H9 (cell line): ENCODE data around the gene MINPP1. TPM values are rescaled to one million over a fixed set of nuclear protein-coding genes. Genes with fewer than 3 reads are reported as not detected.
"Not testable (repeated sequence)": the region's sequence is repeated elsewhere in the genome, so short reads cannot be mapped to it uniquely, and the experiment has no call there.

ENCODE experiments used
- DNase-seq: peaks from one replicate; pipeline ENCODE4 v3.0.0-alpha.2; 2017
- H2AFZ ChIP-seq: one replicate; pipeline ENCODE4 v1.6.1; 2013; ENCODE audit warnings: mild to moderate bottlenecking, low read length, control low read depth, moderate library complexity
- H2AK5ac ChIP-seq: 2 replicates; pipeline ENCODE4 v1.6.1; 2013; ENCODE audit warnings: low read length, control low read depth, mixed read lengths; ENCODE audit not compliant: insufficient read length
- H2BK120ac ChIP-seq: one replicate; pipeline ENCODE4 v1.6.1; 2013; ENCODE audit warnings: low read depth, mild to moderate bottlenecking, low read length, control low read depth, inconsistent platforms; ENCODE audit not compliant: poor library complexity, severe bottlenecking
- H2BK12ac ChIP-seq: 2 replicates; pipeline ENCODE4 v1.6.1; 2013; ENCODE audit warnings: low read length, control low read depth, mixed read lengths, low read depth; ENCODE audit not compliant: insufficient read length
- H2BK15ac ChIP-seq: 2 replicates; pipeline ENCODE4 v1.6.1; 2013; ENCODE audit warnings: low read depth, low read length, control low read depth
- H2BK20ac ChIP-seq: one replicate; pipeline ENCODE4 v1.6.1; 2013; ENCODE audit warnings: low read depth, mild to moderate bottlenecking, low read length, control low read depth, inconsistent platforms; ENCODE audit not compliant: poor library complexity, severe bottlenecking
- H2BK5ac ChIP-seq: 2 replicates; pipeline ENCODE4 v1.6.1; 2013; ENCODE audit warnings: low read length, control low read depth, mixed read lengths; ENCODE audit not compliant: insufficient read length
- H3K14ac ChIP-seq: 2 replicates; pipeline ENCODE4 v1.6.1; 2013; ENCODE audit warnings: low read length, control low read depth; ENCODE audit not compliant: insufficient read depth
- H3K18ac ChIP-seq: 2 replicates; pipeline ENCODE4 v1.6.1; 2013; ENCODE audit warnings: low read depth, mild to moderate bottlenecking, mixed read lengths, low read length, control low read depth; ENCODE audit not compliant: insufficient read length
- H3K23ac ChIP-seq: 2 replicates; pipeline ENCODE4 v1.6.1; 2013; ENCODE audit warnings: low read length, control low read depth, mixed read lengths, low read depth; ENCODE audit not compliant: insufficient read length
- H3K23me2 ChIP-seq: 2 replicates; pipeline ENCODE4 v1.6.1; 2013; ENCODE audit warnings: low read depth, mild to moderate bottlenecking, mixed read lengths, low read length, control low read depth; ENCODE audit not compliant: insufficient read length, poor library complexity, severe bottlenecking
- H3K27ac ChIP-seq: 2 replicates; pipeline ENCODE4 v1.5.1; 2013; ENCODE audit warnings: low read length, control low read depth, mixed read lengths, low read depth; ENCODE audit not compliant: insufficient read length
- H3K27me3 ChIP-seq: 2 replicates; pipeline ENCODE4 v1.6.1; 2013; ENCODE audit warnings: low read length, control low read depth, inconsistent platforms; ENCODE audit not compliant: insufficient read depth
- H3K4ac ChIP-seq: 2 replicates; pipeline ENCODE4 v1.6.1; 2013; ENCODE audit warnings: low read depth, mild to moderate bottlenecking, control low read depth, inconsistent platforms, low read length, moderate library complexity
- H3K4me1 ChIP-seq: 2 replicates; pipeline ENCODE4 v1.6.1; 2013; ENCODE audit warnings: low read length, control low read depth, inconsistent platforms; ENCODE audit not compliant: insufficient read depth
- H3K4me2 ChIP-seq: 2 replicates; pipeline ENCODE4 v1.6.1; 2013; ENCODE audit warnings: low read length, control low read depth, mixed read lengths; ENCODE audit not compliant: insufficient read length, insufficient read depth
- H3K56ac ChIP-seq: 2 replicates; pipeline ENCODE4 v1.6.1; 2013; ENCODE audit warnings: low read depth, mild to moderate bottlenecking, mixed read lengths, low read length, control low read depth; ENCODE audit not compliant: insufficient read length
- H3K79me1 ChIP-seq: 2 replicates; pipeline ENCODE4 v1.6.1; 2013; ENCODE audit warnings: low read depth, mild to moderate bottlenecking, moderate library complexity, low read length, control low read depth, inconsistent platforms; ENCODE audit not compliant: insufficient read depth, poor library complexity, severe bottlenecking
- H3K79me2 ChIP-seq: 2 replicates; pipeline ENCODE4 v1.6.1; 2013; ENCODE audit warnings: low read length, control low read depth, inconsistent platforms; ENCODE audit not compliant: insufficient read depth
- H3K9ac ChIP-seq: 2 replicates; pipeline ENCODE4 v1.6.1; 2013; ENCODE audit warnings: low read length, control low read depth, mixed read lengths; ENCODE audit not compliant: insufficient read length; ENCODE audit errors: extremely low read depth
- H3K9me3 ChIP-seq: one replicate; pipeline ENCODE4 v1.6.1; 2013; ENCODE audit warnings: low read depth, low read length, inconsistent platforms; ENCODE audit not compliant: control insufficient read depth
- H3T11ph ChIP-seq: one replicate; pipeline ENCODE4 v1.6.1; 2013; ENCODE audit warnings: mild to moderate bottlenecking, low read length, control low read depth, inconsistent platforms
- H4K20me1 ChIP-seq: one replicate; pipeline ENCODE4 v1.6.1; 2013; ENCODE audit not compliant: control insufficient read depth, insufficient read length, insufficient read depth
- H4K5ac ChIP-seq: 2 replicates; pipeline ENCODE4 v1.6.1; 2013; ENCODE audit warnings: low read depth, mild to moderate bottlenecking, mixed read lengths, low read length, control low read depth; ENCODE audit not compliant: insufficient read length
- H4K8ac ChIP-seq: replicated peaks from 2 replicates; pipeline ENCODE4 v1.6.1; 2013; ENCODE audit warnings: low read length, control low read depth, mixed read lengths, low read depth; ENCODE audit not compliant: insufficient read length
- H4K91ac ChIP-seq: 2 replicates; pipeline ENCODE4 v1.6.1; 2013; ENCODE audit warnings: low read depth, mild to moderate bottlenecking, moderate library complexity, mixed read lengths, low read length, control low read depth; ENCODE audit not compliant: insufficient read length
- H3K27ac Mint-ChIP-seq, 3 experiments: 2 replicates in 2 of 3; 3 replicates in 1 of 3; pipeline ENCODE4 v1.8.0; 2020 to 2021; ENCODE audit warnings: mixed read lengths in 3 of 3, mild to moderate bottlenecking in 1 of 3, moderate library complexity in 1 of 3
- H3K27me3 Mint-ChIP-seq: 2 replicates; pipeline ENCODE4 v1.8.0; 2021; ENCODE audit warnings: low read depth, mild to moderate bottlenecking, moderate library complexity, mixed read lengths
- H3K36me3 Mint-ChIP-seq, 3 experiments: 2 replicates in 2 of 3; 3 replicates in 1 of 3; pipeline ENCODE4 v1.8.0; 2020 to 2021; ENCODE audit warnings: low read depth in 3 of 3, mixed read lengths in 3 of 3; ENCODE audit not compliant: insufficient read depth in 1 of 3
- H3K4me1 Mint-ChIP-seq, 2 experiments: 2 replicates each; pipeline ENCODE4 v1.8.0; 2020; ENCODE audit warnings: mixed read lengths in 2 of 2
- H3K4me3 Mint-ChIP-seq, 2 experiments: 2 replicates in 1 of 2; 3 replicates in 1 of 2; pipeline ENCODE4 v1.8.0; 2020 to 2021; ENCODE audit warnings: mild to moderate bottlenecking in 2 of 2, mixed read lengths in 2 of 2, moderate library complexity in 1 of 2
- H3K9me3 Mint-ChIP-seq, 2 experiments: 2 replicates in 1 of 2; 3 replicates in 1 of 2; pipeline ENCODE4 v1.8.0; 2020; ENCODE audit warnings: mild to moderate bottlenecking in 2 of 2, mixed read lengths in 2 of 2, moderate library complexity in 1 of 2
- WGBS: extraction: QIAGEN DNeasy Blood & Tissue Kit; methylation state at CpG from one replicate; pipeline ENCODE4 v1.1.7; 2013; ENCODE audit warnings: missing lambda C conversion rate, low lambda C conversion rate, mixed read lengths; ENCODE audit not compliant: insufficient read length; ENCODE audit errors: extremely low coverage; 5-methylcytosine and 5-hydroxymethylcytosine counted together
- total RNA-seq: library from RNA; stranded (reverse); gene quantifications from 2 replicates; pipeline ENCODE4 v1.2.1, GENCODE V29; 2021

The MINPP1 gene
- total RNA-seq, 1 experiment from 2014 or later, result 30.3 TPM

GRCh38 chr10:87497386-87497785 is 7.3 kb upstream of the MINPP1 start:
- not testable (repeated sequence) for H3K4me1 ChIP-seq, H3K23me2 ChIP-seq, H3K4me2 ChIP-seq, H4K91ac ChIP-seq, H2AK5ac ChIP-seq, H3T11ph ChIP-seq, H3K9ac ChIP-seq, H2BK12ac ChIP-seq, H3K4me1 Mint-ChIP-seq, H3K9me3 Mint-ChIP-seq, DNase-seq, H4K20me1 ChIP-seq, H3K9me3 ChIP-seq, H3K27me3 ChIP-seq, H3K18ac ChIP-seq, H2BK15ac ChIP-seq, H3K4ac ChIP-seq, H3K4me3 Mint-ChIP-seq, H2BK120ac ChIP-seq, H3K79me1 ChIP-seq, H3K23ac ChIP-seq, H3K14ac ChIP-seq, H2AFZ ChIP-seq, H3K79me2 ChIP-seq, H2BK20ac ChIP-seq, H4K5ac ChIP-seq, H3K36me3 Mint-ChIP-seq, H3K27ac ChIP-seq, H2BK5ac ChIP-seq, H3K27ac Mint-ChIP-seq, H3K56ac ChIP-seq, H4K8ac ChIP-seq
- peaks cover 13% of the 10 kb centered on the region for H3K27me3 Mint-ChIP-seq
- WGBS, result no CpG with 5 or more reads among the region's 2 CpGs

- not testable (repeated sequence) for H3K27me3 ChIP-seq, H3K23me2 ChIP-seq, H3K27ac Mint-ChIP-seq, H4K20me1 ChIP-seq, DNase-seq, H2BK20ac ChIP-seq, H2BK120ac ChIP-seq, H2BK15ac ChIP-seq, H2AK5ac ChIP-seq, H3T11ph ChIP-seq, H3K4me1 ChIP-seq, H3K4me3 Mint-ChIP-seq, H3K9ac ChIP-seq, H2BK12ac ChIP-seq, H3K14ac ChIP-seq, H2AFZ ChIP-seq, H3K18ac ChIP-seq, H3K9me3 Mint-ChIP-seq, H3K79me2 ChIP-seq, H3K4me2 ChIP-seq, H3K4me1 Mint-ChIP-seq, H4K8ac ChIP-seq, H4K91ac ChIP-seq, H3K23ac ChIP-seq, H3K9me3 ChIP-seq, H3K56ac ChIP-seq, H3K79me1 ChIP-seq, H2BK5ac ChIP-seq, H3K4ac ChIP-seq, H4K5ac ChIP-seq, H3K27ac ChIP-seq, H3K36me3 Mint-ChIP-seq
- H3K27me3 Mint-ChIP-seq, result peaks cover 13% of the 10 kb centered on the region
- no CpG with 5 or more reads among the region's 4 CpGs for WGBS
Observed at GRCh38 chr10:87498106-87498789, 6.4 kb upstream of the MINPP1 start.
